H9 (cell line): ENCODE measurements around the gene HHAT. TPM values are rescaled to one million over a fixed set of nuclear protein-coding genes. Genes with fewer than 3 reads are reported as not detected.

Source experiments
- DNase-seq: peaks from one replicate; pipeline ENCODE4 v3.0.0-alpha.2; 2017
- H2AFZ ChIP-seq: one replicate; pipeline ENCODE4 v1.6.1; 2013; ENCODE audit warnings: mild to moderate bottlenecking, low read length, control low read depth, moderate library complexity
- H2AK5ac ChIP-seq: 2 replicates; pipeline ENCODE4 v1.6.1; 2013; ENCODE audit warnings: low read length, control low read depth, mixed read lengths; ENCODE audit not compliant: insufficient read length
- H2BK120ac ChIP-seq: one replicate; pipeline ENCODE4 v1.6.1; 2013; ENCODE audit warnings: low read depth, mild to moderate bottlenecking, low read length, control low read depth, inconsistent platforms; ENCODE audit not compliant: poor library complexity, severe bottlenecking
- H2BK12ac ChIP-seq: 2 replicates; pipeline ENCODE4 v1.6.1; 2013; ENCODE audit warnings: low read length, control low read depth, mixed read lengths, low read depth; ENCODE audit not compliant: insufficient read length
- H2BK15ac ChIP-seq: 2 replicates; pipeline ENCODE4 v1.6.1; 2013; ENCODE audit warnings: low read depth, low read length, control low read depth
- H2BK20ac ChIP-seq: one replicate; pipeline ENCODE4 v1.6.1; 2013; ENCODE audit warnings: low read depth, mild to moderate bottlenecking, low read length, control low read depth, inconsistent platforms; ENCODE audit not compliant: poor library complexity, severe bottlenecking
- H2BK5ac ChIP-seq: 2 replicates; pipeline ENCODE4 v1.6.1; 2013; ENCODE audit warnings: low read length, control low read depth, mixed read lengths; ENCODE audit not compliant: insufficient read length
- H3K14ac ChIP-seq: 2 replicates; pipeline ENCODE4 v1.6.1; 2013; ENCODE audit warnings: low read length, control low read depth; ENCODE audit not compliant: insufficient read depth
- H3K18ac ChIP-seq: 2 replicates; pipeline ENCODE4 v1.6.1; 2013; ENCODE audit warnings: low read depth, mild to moderate bottlenecking, mixed read lengths, low read length, control low read depth; ENCODE audit not compliant: insufficient read length
- H3K23ac ChIP-seq: 2 replicates; pipeline ENCODE4 v1.6.1; 2013; ENCODE audit warnings: low read length, control low read depth, mixed read lengths, low read depth; ENCODE audit not compliant: insufficient read length
- H3K23me2 ChIP-seq: 2 replicates; pipeline ENCODE4 v1.6.1; 2013; ENCODE audit warnings: low read depth, mild to moderate bottlenecking, mixed read lengths, low read length, control low read depth; ENCODE audit not compliant: insufficient read length, poor library complexity, severe bottlenecking
- H3K27ac ChIP-seq: 2 replicates; pipeline ENCODE4 v1.5.1; 2013; ENCODE audit warnings: low read length, control low read depth, mixed read lengths, low read depth; ENCODE audit not compliant: insufficient read length
- H3K27me3 ChIP-seq: 2 replicates; pipeline ENCODE4 v1.6.1; 2013; ENCODE audit warnings: low read length, control low read depth, inconsistent platforms; ENCODE audit not compliant: insufficient read depth
- H3K4ac ChIP-seq: 2 replicates; pipeline ENCODE4 v1.6.1; 2013; ENCODE audit warnings: low read depth, mild to moderate bottlenecking, control low read depth, inconsistent platforms, low read length, moderate library complexity
- H3K4me1 ChIP-seq: 2 replicates; pipeline ENCODE4 v1.6.1; 2013; ENCODE audit warnings: low read length, control low read depth, inconsistent platforms; ENCODE audit not compliant: insufficient read depth
- H3K4me2 ChIP-seq: 2 replicates; pipeline ENCODE4 v1.6.1; 2013; ENCODE audit warnings: low read length, control low read depth, mixed read lengths; ENCODE audit not compliant: insufficient read length, insufficient read depth
- H3K56ac ChIP-seq: 2 replicates; pipeline ENCODE4 v1.6.1; 2013; ENCODE audit warnings: low read depth, mild to moderate bottlenecking, mixed read lengths, low read length, control low read depth; ENCODE audit not compliant: insufficient read length
- H3K79me1 ChIP-seq: 2 replicates; pipeline ENCODE4 v1.6.1; 2013; ENCODE audit warnings: low read depth, mild to moderate bottlenecking, moderate library complexity, low read length, control low read depth, inconsistent platforms; ENCODE audit not compliant: insufficient read depth, poor library complexity, severe bottlenecking
- H3K79me2 ChIP-seq: 2 replicates; pipeline ENCODE4 v1.6.1; 2013; ENCODE audit warnings: low read length, control low read depth, inconsistent platforms; ENCODE audit not compliant: insufficient read depth
- H3K9ac ChIP-seq: 2 replicates; pipeline ENCODE4 v1.6.1; 2013; ENCODE audit warnings: low read length, control low read depth, mixed read lengths; ENCODE audit not compliant: insufficient read length; ENCODE audit errors: extremely low read depth
- H3K9me3 ChIP-seq: one replicate; pipeline ENCODE4 v1.6.1; 2013; ENCODE audit warnings: low read depth, low read length, inconsistent platforms; ENCODE audit not compliant: control insufficient read depth
- H3T11ph ChIP-seq: one replicate; pipeline ENCODE4 v1.6.1; 2013; ENCODE audit warnings: mild to moderate bottlenecking, low read length, control low read depth, inconsistent platforms
- H4K20me1 ChIP-seq: one replicate; pipeline ENCODE4 v1.6.1; 2013; ENCODE audit not compliant: control insufficient read depth, insufficient read length, insufficient read depth
- H4K5ac ChIP-seq: 2 replicates; pipeline ENCODE4 v1.6.1; 2013; ENCODE audit warnings: low read depth, mild to moderate bottlenecking, mixed read lengths, low read length, control low read depth; ENCODE audit not compliant: insufficient read length
- H4K8ac ChIP-seq: replicated peaks from 2 replicates; pipeline ENCODE4 v1.6.1; 2013; ENCODE audit warnings: low read length, control low read depth, mixed read lengths, low read depth; ENCODE audit not compliant: insufficient read length
- H4K91ac ChIP-seq: 2 replicates; pipeline ENCODE4 v1.6.1; 2013; ENCODE audit warnings: low read depth, mild to moderate bottlenecking, moderate library complexity, mixed read lengths, low read length, control low read depth; ENCODE audit not compliant: insufficient read length
- H3K27ac Mint-ChIP-seq, 3 experiments: 2 replicates in 2 of 3; 3 replicates in 1 of 3; pipeline ENCODE4 v1.8.0; 2020 to 2021; ENCODE audit warnings: mixed read lengths in 3 of 3, mild to moderate bottlenecking in 1 of 3, moderate library complexity in 1 of 3
- H3K27me3 Mint-ChIP-seq: 2 replicates; pipeline ENCODE4 v1.8.0; 2021; ENCODE audit warnings: low read depth, mild to moderate bottlenecking, moderate library complexity, mixed read lengths
- H3K36me3 Mint-ChIP-seq, 3 experiments: 2 replicates in 2 of 3; 3 replicates in 1 of 3; pipeline ENCODE4 v1.8.0; 2020 to 2021; ENCODE audit warnings: low read depth in 3 of 3, mixed read lengths in 3 of 3; ENCODE audit not compliant: insufficient read depth in 1 of 3
- H3K4me1 Mint-ChIP-seq, 2 experiments: 2 replicates each; pipeline ENCODE4 v1.8.0; 2020; ENCODE audit warnings: mixed read lengths in 2 of 2
- H3K4me3 Mint-ChIP-seq, 2 experiments: 2 replicates in 1 of 2; 3 replicates in 1 of 2; pipeline ENCODE4 v1.8.0; 2020 to 2021; ENCODE audit warnings: mild to moderate bottlenecking in 2 of 2, mixed read lengths in 2 of 2, moderate library complexity in 1 of 2
- H3K9me3 Mint-ChIP-seq, 2 experiments: 2 replicates in 1 of 2; 3 replicates in 1 of 2; pipeline ENCODE4 v1.8.0; 2020; ENCODE audit warnings: mild to moderate bottlenecking in 2 of 2, mixed read lengths in 2 of 2, moderate library complexity in 1 of 2
- WGBS: extraction: QIAGEN DNeasy Blood & Tissue Kit; methylation state at CpG from one replicate; pipeline ENCODE4 v1.1.7; 2013; ENCODE audit warnings: missing lambda C conversion rate, low lambda C conversion rate, mixed read lengths; ENCODE audit not compliant: insufficient read length; ENCODE audit errors: extremely low coverage; 5-methylcytosine and 5-hydroxymethylcytosine counted together
- total RNA-seq: library from RNA; stranded (reverse); gene quantifications from 2 replicates; pipeline ENCODE4 v1.2.1, GENCODE V29; 2021
- TF ChIP-seq, protein P1 (sequence below): fragments of 200-600 bp; sonication (generic); conservative IDR thresholded peaks from 3 replicates; pipeline ENCODE4 v1.8.0; 2021; ENCODE audit warnings: antibody characterized with exemption, mild to moderate bottlenecking

HHAT gene
- total RNA-seq, 1 experiment from 2014 or later, result 0.48 TPM

DNA sequence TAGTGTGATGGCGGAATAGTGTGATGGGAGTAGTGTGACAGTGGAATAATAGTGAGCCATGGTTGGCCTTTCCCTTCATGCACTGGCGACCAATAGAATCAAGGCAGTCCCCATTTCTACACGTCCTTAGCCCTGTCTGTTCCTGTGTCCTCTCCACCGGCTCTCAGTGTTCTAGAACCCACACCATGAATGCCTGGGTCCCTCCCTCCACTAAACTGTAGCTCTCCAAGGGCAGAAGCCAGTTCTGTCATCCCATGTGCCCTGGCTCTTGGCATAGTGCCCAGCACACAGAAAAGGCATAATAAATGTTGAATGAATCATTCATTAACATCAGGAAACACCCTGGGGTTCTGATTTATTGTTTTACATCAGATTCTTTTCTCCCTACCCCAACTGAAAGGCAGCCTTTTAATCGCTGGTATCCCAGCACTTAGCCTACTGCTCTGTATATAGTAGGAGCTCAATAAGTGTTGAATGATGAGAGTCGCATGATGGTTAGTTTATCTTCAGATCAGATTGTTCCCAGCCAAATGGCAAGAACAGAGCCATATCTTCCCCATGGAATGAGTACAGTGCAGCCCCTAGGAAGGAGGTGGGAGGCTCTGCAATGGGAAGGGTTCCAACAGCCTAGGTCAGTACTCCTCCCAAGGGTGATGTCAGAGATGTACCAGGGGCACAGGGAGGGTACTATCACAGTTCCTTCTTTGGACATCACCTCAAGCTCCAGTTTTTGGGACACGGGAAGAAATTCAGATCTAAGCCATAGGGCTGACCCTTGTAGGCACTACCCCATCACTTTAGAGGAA lies 325.7 kb downstream of the HHAT start:
- H3K9me3 Mint-ChIP-seq, result peaks cover 4 to 5% of the 10 kb centered on the region in 2 experiments; a peak in 3 of 5 replicates
- Histone ChIP-seq H2AFZ (no peak overlapping the region), H2BK20ac (no peak overlapping the region), H3K27me3 (no peaks in the 10 kb centered on the region), H3K4me1 (no peaks in the 10 kb centered on the region), H2BK12ac (no peak overlapping the region), H3K9me3 (no peaks in the 10 kb centered on the region), H3K14ac (no peak overlapping the region), H3K18ac (no peak overlapping the region), H4K91ac (no peak overlapping the region), H2BK120ac (no peak overlapping the region), H3K4me2 (no peak overlapping the region), H3K23ac (no peak overlapping the region), H2AK5ac (no peak overlapping the region), H3K9ac (no peak overlapping the region), H4K5ac (no peak overlapping the region), H3K79me1 (no peaks in the 10 kb centered on the region), H3K27ac (no peak overlapping the region), H3K23me2 (no peaks in the 10 kb centered on the region), H3K79me2 (no peaks in the 10 kb centered on the region), H3T11ph (no peak overlapping the region), H2BK5ac (no peak overlapping the region), H3K4ac (no peak overlapping the region), H3K56ac (no peak overlapping the region), H4K8ac (no peak overlapping the region), H4K20me1 (no peaks in the 10 kb centered on the region), H2BK15ac (no peak overlapping the region)
- H3K36me3 Mint-ChIP-seq, result 0 out of 7 replicates have a peak, but pooled peaks cover 0 to 2% (median 0%) of the 10 kb centered on the region in 3 experiments
- WGBS, result 100% methylated on average over 1 of the region's 7 CpGs
- H3K27ac Mint-ChIP-seq, result no peak overlapping the region
- peaks cover 3% of the 10 kb centered on the region for H3K27me3 Mint-ChIP-seq
- TF ChIP-seq, protein P1, sequence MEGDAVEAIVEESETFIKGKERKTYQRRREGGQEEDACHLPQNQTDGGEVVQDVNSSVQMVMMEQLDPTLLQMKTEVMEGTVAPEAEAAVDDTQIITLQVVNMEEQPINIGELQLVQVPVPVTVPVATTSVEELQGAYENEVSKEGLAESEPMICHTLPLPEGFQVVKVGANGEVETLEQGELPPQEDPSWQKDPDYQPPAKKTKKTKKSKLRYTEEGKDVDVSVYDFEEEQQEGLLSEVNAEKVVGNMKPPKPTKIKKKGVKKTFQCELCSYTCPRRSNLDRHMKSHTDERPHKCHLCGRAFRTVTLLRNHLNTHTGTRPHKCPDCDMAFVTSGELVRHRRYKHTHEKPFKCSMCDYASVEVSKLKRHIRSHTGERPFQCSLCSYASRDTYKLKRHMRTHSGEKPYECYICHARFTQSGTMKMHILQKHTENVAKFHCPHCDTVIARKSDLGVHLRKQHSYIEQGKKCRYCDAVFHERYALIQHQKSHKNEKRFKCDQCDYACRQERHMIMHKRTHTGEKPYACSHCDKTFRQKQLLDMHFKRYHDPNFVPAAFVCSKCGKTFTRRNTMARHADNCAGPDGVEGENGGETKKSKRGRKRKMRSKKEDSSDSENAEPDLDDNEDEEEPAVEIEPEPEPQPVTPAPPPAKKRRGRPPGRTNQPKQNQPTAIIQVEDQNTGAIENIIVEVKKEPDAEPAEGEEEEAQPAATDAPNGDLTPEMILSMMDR, result no peak
- no peak overlapping the region for H3K4me3 Mint-ChIP-seq
- H3K4me1 Mint-ChIP-seq, result peaks cover 3 to 9% of the 10 kb centered on the region in 2 experiments
- DNase-seq, result no peak
